ENCODE data around the gene PPFIBP1.

GRCh38 chr12:27653661-27654060 is 129.7 kb downstream of the PPFIBP1 start:
- TF ChIP-seq CTCF (conservative IDR thresholded peaks at IDR 0.05; ENCODE audit: low read depth, low read length), result no peak
- TF ChIP-seq POLR2A (IDR thresholded peaks at IDR 0.05; ENCODE audit: low read depth, low read length), result no peak
- no peak for TF ChIP-seq FOS (IDR thresholded peaks at IDR 0.05; ENCODE audit: low read depth, low read length)
- TF ChIP-seq CHD1 (IDR thresholded peaks at IDR 0.05; ENCODE audit: low read depth, low read length), result no peak
- no peak for TF ChIP-seq ELK1 (IDR thresholded peaks at IDR 0.05; ENCODE audit: borderline replicate concordance, low read depth, low read length)
- TF ChIP-seq RFX5 (IDR thresholded peaks at IDR 0.05; ENCODE audit: low read depth, low read length), result no peak
- no peak for TF ChIP-seq RCOR1 (IDR thresholded peaks at IDR 0.05; ENCODE audit: insufficient replicate concordance, low read length)
- no peak for TF ChIP-seq RAD21 (IDR thresholded peaks at IDR 0.05; ENCODE audit: low read length)
- TF ChIP-seq MAZ (IDR thresholded peaks at IDR 0.05; ENCODE audit: borderline replicate concordance, low read depth, low read length), result no peak
- no peak for TF ChIP-seq BHLHE40 (IDR thresholded peaks at IDR 0.05; ENCODE audit: low read depth, low read length)

Data from IMR-90 (cell line).